OCI-LY1 (cell line): Measurements from ENCODE around the gene AOC3.
"Not testable (repeated sequence)": the region's sequence is repeated elsewhere in the genome, so short reads cannot be mapped to it uniquely, and the experiment has no call there.

Experiments used
- H2AFZ ChIP-seq: fragments of 200-600 bp; sonication (generic), shearing (Covaris generic); 2 replicates; pipeline ENCODE4 v1.6.0; 2014; ENCODE audit warnings: antibody characterized with exemption, mild to moderate bottlenecking, low read length
- H3F3A ChIP-seq: fragments of 200-600 bp; sonication (generic), shearing (Covaris generic); 2 replicates; pipeline ENCODE4 v1.6.0; 2014; ENCODE audit warnings: mild to moderate bottlenecking, antibody characterized with exemption, low read length, moderate library complexity; ENCODE audit not compliant: insufficient read depth
- H3K27ac ChIP-seq: fragments of 200-600 bp; sonication (generic); 2 replicates; pipeline ENCODE4 v1.5.1; 2014; ENCODE audit warnings: low read length, mixed run types, mild to moderate bottlenecking, low read depth; ENCODE audit not compliant: poor library complexity, severe bottlenecking
- H3K27me3 ChIP-seq: fragments of 200-600 bp; sonication (generic); 2 replicates; pipeline ENCODE4 v1.6.0; 2014; ENCODE audit warnings: antibody characterized with exemption, mild to moderate bottlenecking, low read length, moderate library complexity; ENCODE audit not compliant: insufficient read depth
- H3K36me3 ChIP-seq: fragments of 200-600 bp; sonication (generic); 2 replicates; pipeline ENCODE4 v1.6.1; 2014; ENCODE audit warnings: mild to moderate bottlenecking, antibody characterized with exemption, low read length, moderate library complexity, mixed read lengths; ENCODE audit not compliant: insufficient read depth
- H3K4me1 ChIP-seq: fragments of 200-600 bp; sonication (generic); 2 replicates; pipeline ENCODE4 v1.5.1; 2014; ENCODE audit warnings: mild to moderate bottlenecking, low read length, moderate library complexity; ENCODE audit not compliant: insufficient read depth, severe bottlenecking
- H3K4me2 ChIP-seq: fragments of 200-600 bp; sonication (generic), shearing (Covaris generic); 2 replicates; pipeline ENCODE4 v1.6.1; 2014; ENCODE audit warnings: low read length
- H3K4me3 ChIP-seq: fragments of 200-600 bp; sonication (generic); 2 replicates; pipeline ENCODE4 v1.5.1; 2014; ENCODE audit warnings: low read length, low read depth, mild to moderate bottlenecking, mixed read lengths; ENCODE audit not compliant: poor library complexity, severe bottlenecking
- H3K79me2 ChIP-seq: fragments of 200-600 bp; shearing (Covaris generic); 2 replicates; pipeline ENCODE4 v1.6.1; 2016; ENCODE audit warnings: mixed run types, low read length, mixed read lengths; ENCODE audit not compliant: insufficient read depth
- H3K9ac ChIP-seq: fragments of 200-600 bp; sonication (generic), shearing (Covaris generic); 2 replicates; pipeline ENCODE4 v1.6.1; 2014; ENCODE audit warnings: mild to moderate bottlenecking, low read length, mixed read lengths
- H3K9me2 ChIP-seq: fragments of 200-600 bp; sonication (generic), shearing (Covaris generic); 2 replicates; pipeline ENCODE4 v1.6.1; 2014; ENCODE audit warnings: low read depth, mild to moderate bottlenecking, low read length, mixed read lengths
- H3K9me3 ChIP-seq: fragments of 200-600 bp; shearing (Covaris generic); 2 replicates; pipeline ENCODE4 v1.6.1; 2014; ENCODE audit warnings: low read length, mixed read lengths
- H4K20me1 ChIP-seq: fragments of 200-600 bp; sonication (generic), shearing (Covaris generic); 2 replicates; pipeline ENCODE4 v1.6.0; 2016; ENCODE audit warnings: mild to moderate bottlenecking, low read length; ENCODE audit not compliant: insufficient read depth
- CTCF ChIP-seq: fragments of 200-600 bp; sonication (generic), shearing (Covaris generic); IDR thresholded peaks from 2 replicates; pipeline ENCODE4 v1.5.1; 2017; ENCODE audit warnings: mild to moderate bottlenecking, antibody characterized with exemption, low read length, moderate library complexity, mixed read lengths
- EZH2 ChIP-seq: fragments of 200-600 bp; sonication (generic), shearing (Covaris generic); IDR thresholded peaks from 2 replicates; pipeline ENCODE4 v1.8.0; 2017; ENCODE audit warnings: borderline replicate concordance, mixed run types, mild to moderate bottlenecking, antibody characterized with exemption, low read length, moderate library complexity, mixed read lengths

The AOC3 gene

GRCh38 chr17:42849451-42850181 lies 1.4 kb upstream of the AOC3 start:
- H4K20me1 ChIP-seq = no peaks in the 10 kb centered on the region
- H3K4me2 ChIP-seq = no peak overlapping the region
- H3K4me1 ChIP-seq = peaks cover 6% of the 10 kb centered on the region
- H2AFZ ChIP-seq = no peak overlapping the region
- no peak overlapping the region for H3K27ac ChIP-seq
- H3K36me3 ChIP-seq = peaks cover 13% of the 10 kb centered on the region
- no peaks in the 10 kb centered on the region for H3K27me3 ChIP-seq
- no peak overlapping the region for H3K4me3 ChIP-seq
- H3K9me3 ChIP-seq = no peaks in the 10 kb centered on the region
- H3F3A ChIP-seq = no peaks in the 10 kb centered on the region
- TF ChIP-seq CTCF = no peak
- TF ChIP-seq EZH2 = no peak
- no peak overlapping the region for H3K9ac ChIP-seq
- H3K79me2 ChIP-seq = no peaks in the 10 kb centered on the region
- H3K9me2 ChIP-seq = no peaks in the 10 kb centered on the region

- H3K9ac ChIP-seq = not testable (repeated sequence)
Measured at GRCh38 chr17:42851371-42852240, 607 bp downstream of the AOC3 start.

GRCh38 chr17:42852351-42852750 lies 1.4 kb downstream of the AOC3 start:
- Histone ChIP-seq H3K4me1 (peaks cover 6% of the 10 kb centered on the region), H3K4me2 (no peak overlapping the region), H3K9me3 (no peaks in the 10 kb centered on the region), H3F3A (no peaks in the 10 kb centered on the region), H3K36me3 (no peaks in the 10 kb centered on the region), H3K27ac (no peak overlapping the region), H3K9ac (no peak overlapping the region), H3K9me2 (no peaks in the 10 kb centered on the region), H2AFZ (no peak overlapping the region), H4K20me1 (no peaks in the 10 kb centered on the region), H3K4me3 (no peak overlapping the region), H3K79me2 (no peaks in the 10 kb centered on the region), H3K27me3 (no peaks in the 10 kb centered on the region)
- TF ChIP-seq EZH2 = no peak
- TF ChIP-seq CTCF = no peak

More at GRCh38 chr17:42851371-42852240, 607 bp downstream of the AOC3 start:
- not testable (repeated sequence) for H3F3A ChIP-seq, H3K27me3 ChIP-seq, H3K9me2 ChIP-seq, H3K4me3 ChIP-seq, H4K20me1 ChIP-seq, H3K79me2 ChIP-seq, H3K27ac ChIP-seq, H2AFZ ChIP-seq, H3K9me3 ChIP-seq, H3K4me1 ChIP-seq, H3K36me3 ChIP-seq, H3K4me2 ChIP-seq
